Inferior parietal cortex (tissue), 1 donor: ENCODE measurements around the gene DIP2C.

Source experiments
- DNase-seq: peaks from one replicate; pipeline ENCODE4 v3.0.0-alpha.2; 2016; ENCODE audit errors: extremely low spot score

Gene DIP2C, protein sequence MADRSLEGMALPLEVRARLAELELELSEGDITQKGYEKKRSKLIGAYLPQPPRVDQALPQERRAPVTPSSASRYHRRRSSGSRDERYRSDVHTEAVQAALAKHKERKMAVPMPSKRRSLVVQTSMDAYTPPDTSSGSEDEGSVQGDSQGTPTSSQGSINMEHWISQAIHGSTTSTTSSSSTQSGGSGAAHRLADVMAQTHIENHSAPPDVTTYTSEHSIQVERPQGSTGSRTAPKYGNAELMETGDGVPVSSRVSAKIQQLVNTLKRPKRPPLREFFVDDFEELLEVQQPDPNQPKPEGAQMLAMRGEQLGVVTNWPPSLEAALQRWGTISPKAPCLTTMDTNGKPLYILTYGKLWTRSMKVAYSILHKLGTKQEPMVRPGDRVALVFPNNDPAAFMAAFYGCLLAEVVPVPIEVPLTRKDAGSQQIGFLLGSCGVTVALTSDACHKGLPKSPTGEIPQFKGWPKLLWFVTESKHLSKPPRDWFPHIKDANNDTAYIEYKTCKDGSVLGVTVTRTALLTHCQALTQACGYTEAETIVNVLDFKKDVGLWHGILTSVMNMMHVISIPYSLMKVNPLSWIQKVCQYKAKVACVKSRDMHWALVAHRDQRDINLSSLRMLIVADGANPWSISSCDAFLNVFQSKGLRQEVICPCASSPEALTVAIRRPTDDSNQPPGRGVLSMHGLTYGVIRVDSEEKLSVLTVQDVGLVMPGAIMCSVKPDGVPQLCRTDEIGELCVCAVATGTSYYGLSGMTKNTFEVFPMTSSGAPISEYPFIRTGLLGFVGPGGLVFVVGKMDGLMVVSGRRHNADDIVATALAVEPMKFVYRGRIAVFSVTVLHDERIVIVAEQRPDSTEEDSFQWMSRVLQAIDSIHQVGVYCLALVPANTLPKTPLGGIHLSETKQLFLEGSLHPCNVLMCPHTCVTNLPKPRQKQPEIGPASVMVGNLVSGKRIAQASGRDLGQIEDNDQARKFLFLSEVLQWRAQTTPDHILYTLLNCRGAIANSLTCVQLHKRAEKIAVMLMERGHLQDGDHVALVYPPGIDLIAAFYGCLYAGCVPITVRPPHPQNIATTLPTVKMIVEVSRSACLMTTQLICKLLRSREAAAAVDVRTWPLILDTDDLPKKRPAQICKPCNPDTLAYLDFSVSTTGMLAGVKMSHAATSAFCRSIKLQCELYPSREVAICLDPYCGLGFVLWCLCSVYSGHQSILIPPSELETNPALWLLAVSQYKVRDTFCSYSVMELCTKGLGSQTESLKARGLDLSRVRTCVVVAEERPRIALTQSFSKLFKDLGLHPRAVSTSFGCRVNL (N-terminal part only)

DNA sequence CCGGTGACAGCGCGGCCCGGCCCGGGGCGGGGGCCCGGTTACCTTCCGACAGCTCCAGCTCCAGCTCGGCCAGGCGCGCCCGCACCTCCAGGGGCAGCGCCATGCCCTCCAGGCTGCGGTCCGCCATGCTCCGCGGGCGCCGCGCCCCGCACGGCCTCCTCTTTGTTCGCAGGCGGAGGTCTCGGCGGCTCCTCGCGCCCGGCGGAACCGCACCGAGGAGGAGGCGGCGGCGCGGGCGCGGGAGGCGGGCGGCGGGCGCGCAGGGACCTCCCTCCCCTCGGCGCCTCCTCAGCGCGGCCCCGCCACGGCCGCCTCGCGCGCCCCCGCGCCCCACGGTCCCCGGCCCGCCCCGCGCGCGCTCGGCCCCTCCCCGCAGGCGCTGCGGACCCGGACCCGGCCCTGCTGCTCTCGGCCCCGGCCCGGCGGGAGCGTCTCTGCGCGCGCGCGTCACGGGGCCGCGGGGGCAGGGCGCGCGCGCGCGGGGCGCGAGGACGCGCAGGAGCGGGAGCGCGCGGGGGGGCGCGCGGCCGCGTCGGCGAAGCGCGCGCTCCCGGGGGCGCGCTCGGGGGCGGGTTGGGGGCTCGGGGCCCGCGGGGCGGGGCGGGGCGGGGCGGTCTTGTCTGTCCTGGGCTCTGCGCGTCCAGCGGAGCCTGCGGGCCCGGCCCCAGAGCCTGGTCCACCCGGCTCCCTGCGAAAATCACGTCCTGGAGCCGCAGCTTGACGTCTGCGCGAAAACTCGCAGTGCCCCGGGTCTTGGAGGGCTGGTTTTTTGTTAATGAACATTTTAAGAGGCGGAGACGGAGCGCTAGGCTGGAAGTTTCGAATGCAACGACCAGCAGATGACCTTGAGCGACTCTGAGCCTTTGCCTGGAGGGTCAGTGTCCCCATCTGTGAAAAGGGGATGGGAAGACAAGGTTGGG lies at the start of gene DIP2C:
Gene DIP2C (minus strand): TSS at position 217 of the 920 bp plus-strand sequence. CDS start 90 bp downstream, at position 127.
- DNase-seq, result no peak

DNA sequence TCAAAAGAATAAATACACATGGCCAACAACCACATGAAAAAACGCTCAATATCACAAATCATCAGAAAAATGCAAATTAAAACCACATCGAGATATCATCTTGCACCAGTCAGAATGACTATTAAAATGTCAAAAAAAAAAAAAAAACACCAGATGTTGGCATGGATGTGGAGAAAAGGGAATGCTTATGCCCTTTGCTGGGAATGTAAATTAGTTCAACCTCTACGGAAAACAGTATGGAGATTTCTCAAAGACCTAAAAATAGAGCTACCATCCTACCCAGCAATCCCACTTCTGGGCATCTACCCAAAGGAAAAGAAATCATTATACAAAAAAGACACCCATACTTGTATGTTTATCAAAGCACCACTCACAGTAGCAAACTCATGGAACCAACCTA lies 45.0 kb upstream of the DIP2C start:
- no peak for DNase-seq

DNA sequence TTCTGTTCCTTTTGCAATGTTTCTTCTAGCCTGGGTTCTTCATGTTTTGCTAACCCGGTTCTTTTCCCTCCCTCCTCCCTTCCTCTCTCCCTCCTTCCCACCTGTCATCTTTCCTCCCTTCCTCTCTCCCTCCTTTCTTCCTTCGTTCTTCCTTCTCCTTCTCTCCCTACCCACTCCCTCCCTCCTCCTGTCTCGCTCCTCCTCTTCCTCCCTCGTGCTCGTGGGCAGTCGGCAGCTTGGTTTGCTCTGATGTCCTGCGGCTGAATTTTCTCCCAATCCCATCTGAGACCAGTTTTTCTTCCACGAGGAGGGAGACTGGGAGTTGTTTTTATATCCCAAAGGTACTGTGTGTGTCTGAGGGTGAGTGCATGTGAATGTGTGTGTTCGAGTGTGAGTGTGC lies 43.6 kb upstream of the DIP2C start:
- no peak for DNase-seq

DNA sequence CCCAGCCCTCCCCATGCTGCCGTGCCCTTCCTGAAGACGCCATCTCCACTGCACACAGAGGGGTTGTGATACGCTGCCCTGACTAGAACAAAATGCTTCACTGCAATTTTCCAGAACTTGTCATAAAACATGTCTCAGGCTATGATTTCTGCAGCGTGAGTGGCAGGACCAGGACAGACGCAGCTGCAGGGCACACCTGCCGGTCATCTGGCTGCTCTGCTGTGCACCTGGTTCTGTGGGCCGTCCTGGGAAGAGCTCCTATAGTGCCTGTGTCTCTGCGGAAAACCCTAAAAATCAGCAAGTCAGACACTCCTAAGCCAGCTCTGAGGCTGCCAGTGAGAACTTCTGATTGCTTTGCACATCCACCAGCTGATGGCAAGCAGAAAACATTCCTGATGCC lies 39.7 kb upstream of the DIP2C start:
- no peak for DNase-seq

DNA sequence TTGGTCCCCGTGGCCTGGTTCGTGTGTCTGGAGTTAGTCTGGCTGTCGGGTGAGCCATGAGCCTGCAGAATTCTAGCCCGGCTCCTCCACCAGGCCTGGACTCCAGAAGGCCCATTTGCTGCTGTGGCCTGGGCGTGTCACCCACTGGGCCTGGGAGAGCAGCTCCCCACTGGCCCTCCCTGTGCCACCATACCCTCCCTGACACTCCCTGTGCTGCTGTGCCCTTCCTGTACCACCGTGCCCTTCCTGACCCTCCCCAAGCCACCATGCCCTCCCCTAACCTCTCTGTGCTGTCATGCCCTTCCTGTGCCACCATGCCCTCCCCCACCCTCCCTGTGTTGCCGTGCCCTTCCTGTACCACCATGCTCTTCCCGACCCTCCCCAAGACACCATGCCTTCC lies 39.1 kb upstream of the DIP2C start:
- no peak for DNase-seq

DNA sequence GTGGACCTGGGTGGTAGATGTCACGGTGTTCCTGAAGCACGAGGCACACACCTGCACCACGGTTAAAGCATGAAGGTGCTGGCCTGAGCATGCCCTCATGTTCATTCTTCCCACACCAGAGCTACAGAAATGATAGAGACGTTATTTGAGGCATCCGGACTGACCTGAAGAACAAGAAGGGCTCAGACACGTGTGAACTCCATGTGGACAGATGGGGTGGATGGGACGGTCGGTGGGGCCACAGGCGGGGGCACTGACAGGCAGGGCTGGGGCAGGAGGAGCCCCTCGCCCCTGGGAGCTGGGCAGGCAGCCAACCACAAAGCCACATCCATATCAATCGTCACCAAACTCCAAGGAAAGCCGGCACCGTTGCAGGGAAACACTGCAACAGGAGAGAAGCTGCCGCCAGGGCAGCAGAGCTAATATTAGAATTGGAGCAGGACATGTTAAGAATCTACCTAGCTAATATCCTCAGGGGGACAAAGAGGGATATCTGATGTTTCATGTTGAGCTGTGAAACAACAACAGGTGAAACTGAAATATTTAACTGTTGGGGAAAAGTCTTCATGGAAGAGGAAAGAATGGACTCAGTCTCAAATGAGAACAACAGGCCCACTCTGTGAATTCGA lies 37.8 kb upstream of the DIP2C start:
- no peak for DNase-seq

DNA sequence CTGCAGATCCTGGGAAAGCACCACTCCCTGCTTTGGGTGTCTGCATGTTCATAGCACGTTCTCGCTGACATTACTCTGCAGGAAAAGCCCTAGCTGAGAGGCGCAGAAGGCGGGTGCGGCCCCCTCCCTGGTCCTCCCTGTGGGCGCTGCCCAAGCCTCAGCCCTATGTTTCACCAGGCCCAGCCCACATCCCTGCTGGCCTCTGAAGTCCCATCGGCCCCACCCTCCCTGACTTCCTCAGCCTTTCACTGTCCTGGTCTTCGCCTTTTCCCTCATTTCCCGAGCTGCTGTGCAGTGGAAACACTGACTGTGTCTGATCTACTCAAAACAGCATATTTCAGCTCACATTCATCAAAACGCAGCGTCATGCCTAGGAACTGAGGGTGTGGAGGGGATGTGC lies 36.3 kb upstream of the DIP2C start:
- no peak for DNase-seq

DNA sequence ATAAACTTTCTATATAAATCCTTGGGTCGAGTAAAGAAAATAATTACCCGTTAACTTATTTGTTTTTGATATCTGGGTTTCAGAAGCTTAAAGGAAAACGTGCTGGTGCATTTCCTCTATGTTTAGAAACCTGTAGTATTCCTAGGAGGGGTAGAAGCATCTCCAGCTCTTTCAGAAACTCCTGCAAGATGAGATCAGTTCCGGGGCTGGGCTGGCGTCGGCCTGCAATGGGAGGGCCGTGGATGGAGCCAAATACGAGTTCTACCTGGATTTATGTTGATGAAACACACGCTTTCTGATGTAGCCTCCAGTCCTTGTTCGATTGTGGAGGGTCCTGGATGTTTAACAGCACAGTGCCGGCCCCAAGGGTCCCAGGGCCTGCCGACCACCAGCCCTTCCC lies 35.8 kb upstream of the DIP2C start:
- DNase-seq, result no peak

DNA sequence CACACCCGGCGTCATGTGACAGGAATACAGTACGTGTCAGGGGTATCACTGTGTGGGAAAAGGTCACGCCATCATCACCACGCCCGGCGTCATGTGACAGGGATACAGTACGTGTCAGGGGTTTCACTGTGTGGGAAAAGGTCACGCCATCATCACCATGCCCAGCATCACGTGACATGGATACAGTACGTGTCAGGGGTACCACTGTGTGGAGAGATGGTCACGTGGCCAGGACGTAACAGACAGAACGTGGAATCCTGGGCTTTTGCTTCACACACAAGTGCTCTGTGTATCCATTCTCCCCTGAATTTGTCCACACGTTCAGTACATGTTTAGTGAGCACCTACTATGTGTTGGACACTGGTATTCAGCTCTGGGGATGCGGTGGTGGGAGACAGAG lies 34.5 kb upstream of the DIP2C start:
- no peak for DNase-seq

DNA sequence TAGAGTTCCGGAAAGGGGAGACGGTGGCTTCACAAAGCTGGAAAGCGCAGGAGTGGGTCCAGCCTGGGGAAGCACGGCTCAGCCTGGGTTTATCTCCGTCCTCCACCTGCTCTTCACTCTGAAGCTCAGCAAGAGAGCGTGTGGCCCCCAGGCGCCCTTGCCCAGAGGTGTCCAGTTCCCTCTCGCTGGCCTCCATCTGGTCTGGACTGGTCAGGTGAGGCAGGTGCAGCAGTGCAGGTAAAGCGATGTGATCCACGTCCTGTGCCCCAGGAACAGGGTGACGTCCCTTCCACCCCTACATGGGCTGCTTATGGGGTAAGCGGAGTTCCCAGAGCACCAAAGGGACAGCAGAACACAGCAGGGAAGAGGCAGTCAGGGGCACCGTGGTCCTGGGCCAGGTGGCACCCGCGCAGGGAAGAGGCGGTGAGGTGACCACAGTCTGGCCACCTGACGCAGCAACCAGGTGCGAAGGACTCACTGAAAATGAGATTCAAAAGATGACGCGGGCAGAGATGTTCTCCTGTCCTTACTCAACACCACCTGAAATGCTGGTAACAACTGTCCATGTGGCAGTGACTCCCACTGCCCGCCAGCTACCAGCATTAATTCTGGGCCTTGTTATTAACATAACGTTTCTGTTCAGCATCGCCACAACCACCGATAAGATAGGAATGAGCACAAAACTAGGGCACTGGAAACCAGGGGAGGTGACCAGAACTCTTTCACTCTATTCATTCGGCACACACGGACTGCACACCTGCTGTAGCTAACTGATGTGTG lies 33.0 kb upstream of the DIP2C start:
- DNase-seq, result no peak

DNA sequence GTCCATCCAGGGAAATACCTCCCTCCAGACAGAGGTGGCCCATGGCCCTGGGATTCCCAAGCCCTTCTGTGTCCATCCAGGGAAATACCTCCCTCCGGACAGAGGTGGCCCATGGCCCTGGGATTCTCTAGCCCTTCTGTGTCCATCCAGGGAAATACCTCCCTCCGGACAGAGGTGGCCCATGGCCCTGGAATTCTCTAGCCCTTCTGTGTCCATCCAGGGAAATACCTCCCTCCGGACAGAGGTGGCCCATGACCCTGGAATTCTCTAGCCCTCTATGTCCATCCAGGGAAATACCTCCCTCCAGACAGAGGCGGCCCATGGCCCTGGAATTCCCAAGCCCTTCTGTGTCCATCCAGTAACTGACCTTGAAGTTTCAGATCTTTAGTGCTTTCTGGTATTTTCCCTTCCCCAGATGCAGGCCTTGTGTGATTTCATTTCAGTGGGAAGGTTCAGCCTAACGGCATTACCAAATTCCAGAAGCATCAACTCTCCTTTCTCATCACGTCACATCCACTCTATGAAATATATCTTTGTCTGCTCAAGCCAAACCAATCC lies 28.8 kb upstream of the DIP2C start:
- DNase-seq, result no peak

DNA sequence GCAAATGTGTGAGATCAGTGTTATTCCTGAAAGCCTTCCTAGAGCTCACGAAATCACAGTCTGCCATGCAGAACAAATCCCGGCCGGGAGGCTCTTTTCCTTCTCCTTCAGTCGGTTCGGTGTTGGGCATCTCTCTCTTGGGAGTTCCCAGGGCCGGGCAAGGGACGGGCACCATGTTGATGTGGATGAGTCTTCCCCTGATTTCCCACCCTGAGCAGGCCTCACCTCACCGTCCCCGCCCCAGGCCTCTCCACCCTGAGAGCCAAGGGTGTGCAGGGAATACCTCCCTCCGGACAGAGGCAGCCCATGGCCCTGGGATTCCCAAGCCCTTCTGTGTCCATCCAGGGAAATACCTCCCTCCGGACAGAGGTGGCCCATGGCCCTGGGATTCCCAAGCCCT lies 28.0 kb upstream of the DIP2C start:
- DNase-seq, result no peak

DNA sequence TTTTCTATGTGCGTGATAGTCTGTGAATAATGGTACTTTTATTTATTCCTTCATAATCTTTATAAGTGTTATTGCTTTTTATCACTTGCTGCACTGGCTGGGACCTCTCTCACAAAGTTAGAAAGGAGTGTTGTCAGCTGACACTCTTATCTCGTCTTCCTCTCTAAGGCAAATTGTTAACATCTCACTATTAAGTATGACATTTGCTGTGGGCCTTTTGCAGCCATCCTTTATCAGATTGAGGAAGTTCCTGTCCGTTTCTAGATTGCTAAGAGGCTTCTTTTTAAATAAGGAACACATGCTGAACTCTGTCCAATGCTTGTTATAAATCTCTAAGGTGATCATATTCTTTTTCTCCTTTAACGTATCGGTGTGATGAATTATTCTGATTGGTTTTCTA lies 27.4 kb upstream of the DIP2C start:
- DNase-seq, result no peak

DNA sequence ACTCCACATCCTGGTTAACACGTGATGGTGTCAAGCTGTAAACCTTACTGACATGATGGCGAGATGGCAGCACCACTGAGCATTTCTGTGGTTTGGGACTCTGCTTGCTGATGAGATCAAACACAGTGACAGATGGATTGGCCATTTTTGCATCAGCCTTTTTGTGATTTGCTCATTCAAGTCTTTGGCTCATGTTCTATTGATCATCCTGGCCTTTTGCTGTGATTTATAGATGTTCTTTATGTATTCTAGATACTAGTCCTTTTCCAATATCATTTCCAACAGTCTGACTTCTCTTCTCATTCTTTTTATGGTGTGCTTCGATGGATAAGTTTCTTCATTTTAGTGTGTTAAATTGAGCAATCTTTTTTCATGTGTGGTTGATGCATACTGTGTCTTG lies 24.7 kb upstream of the DIP2C start:
- no peak for DNase-seq

DNA sequence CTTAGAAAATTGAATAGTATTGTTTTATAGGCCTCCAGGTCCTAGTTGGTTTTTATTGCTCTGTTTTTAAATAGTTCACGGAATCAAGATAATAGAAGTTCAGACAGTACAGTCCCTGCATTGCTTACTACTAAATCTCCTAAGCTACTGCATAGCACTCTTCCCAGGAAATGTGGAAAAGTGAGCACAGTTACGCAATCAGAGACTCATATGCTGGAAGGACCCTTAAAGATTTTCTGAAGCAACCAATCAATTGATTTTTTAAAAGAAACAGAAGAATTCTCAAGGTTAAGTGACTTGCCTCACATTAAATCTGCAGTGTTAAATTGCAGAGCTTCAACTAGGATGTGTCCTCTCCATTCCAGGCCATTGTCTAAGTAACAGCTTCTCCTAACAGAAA lies 23.1 kb upstream of the DIP2C start:
- DNase-seq, result no peak

DNA sequence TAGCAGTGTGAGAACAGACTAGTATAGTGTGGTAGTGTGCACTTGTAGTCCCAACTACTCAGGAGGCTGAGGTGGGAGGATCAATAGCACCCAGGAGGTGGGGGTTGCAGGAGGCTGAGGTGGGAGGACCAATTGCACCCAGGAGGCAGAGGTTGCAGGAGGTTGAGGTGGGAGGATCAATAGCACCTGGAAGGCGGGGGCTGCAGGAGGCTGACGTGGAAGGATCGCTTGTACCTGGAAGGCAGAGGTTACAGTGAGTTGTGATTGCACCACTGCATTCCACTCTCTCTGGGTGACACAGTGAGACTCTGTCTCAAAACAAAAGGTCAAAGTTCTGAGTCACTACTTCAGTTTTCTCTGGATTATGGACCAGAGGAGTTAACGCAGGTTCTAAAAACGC lies 22.6 kb upstream of the DIP2C start:
- no peak for DNase-seq

DNA sequence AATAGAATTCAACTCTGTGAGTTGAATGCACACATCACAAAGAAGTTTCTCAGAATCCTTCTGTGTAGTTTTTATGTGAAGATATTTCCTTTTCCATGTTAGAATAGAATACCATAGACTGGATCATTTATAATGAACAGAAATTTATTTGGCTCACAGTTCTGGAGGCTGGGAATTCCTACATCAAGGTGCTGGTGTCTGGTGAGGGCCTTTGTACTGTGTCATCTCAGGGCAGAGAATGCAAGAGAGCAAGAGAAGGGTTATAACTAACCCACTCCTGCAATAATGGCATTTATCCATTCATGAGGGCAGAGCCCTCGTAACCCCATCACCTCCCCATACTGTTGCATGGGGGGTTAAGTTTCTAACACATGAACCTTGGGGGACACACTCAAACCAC lies 18.4 kb upstream of the DIP2C start:
- no peak for DNase-seq

DNA sequence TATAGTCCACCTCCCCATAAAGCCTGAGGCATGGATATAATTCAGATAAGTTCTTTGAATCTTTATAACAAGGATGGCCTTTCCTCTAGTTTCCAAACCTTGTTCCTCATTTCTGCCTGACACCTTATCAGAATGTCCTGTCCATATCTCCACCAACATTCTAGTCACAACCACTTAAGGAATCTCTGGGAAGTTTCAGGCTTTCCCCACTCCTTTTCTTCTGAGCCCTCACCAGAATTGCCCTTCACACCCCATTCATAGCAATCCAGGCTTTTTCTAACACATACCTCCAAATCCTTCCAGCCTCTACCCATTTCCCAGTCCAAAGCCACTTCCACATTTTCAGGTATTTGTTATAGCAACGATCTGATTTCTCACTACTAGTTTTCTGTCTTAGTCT lies 18.0 kb upstream of the DIP2C start:
- no peak for DNase-seq

DNA sequence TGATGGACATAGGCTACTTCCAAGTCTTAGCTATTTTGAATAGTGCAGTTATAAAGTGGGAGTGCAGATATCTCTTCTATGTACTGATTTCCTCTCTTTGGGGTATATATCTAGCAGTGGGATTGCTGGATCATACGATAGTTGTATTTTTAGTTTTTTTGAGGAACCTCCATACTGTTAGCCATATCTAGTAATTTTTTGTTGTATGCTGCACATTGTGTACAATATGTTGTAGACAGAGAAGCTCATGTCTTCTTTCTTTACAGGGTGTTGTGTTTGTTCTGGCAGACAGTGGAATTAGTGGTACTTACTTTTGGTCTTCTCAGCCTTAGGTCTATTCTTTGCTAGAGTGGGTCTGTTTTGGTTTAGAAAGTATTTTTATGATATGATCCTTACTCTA lies 13.7 kb upstream of the DIP2C start:
- no peak for DNase-seq
